GM18907 (cell line): Measurements from ENCODE around the gene GPR61.

Experiments
- ATAC-seq: cut with Tn5 transposase; IDR thresholded peaks from one replicate; pipeline ENCODE4 v1.9.1; 2021; ENCODE audit warnings: mild to moderate bottlenecking, moderate library complexity; ENCODE audit not compliant: unreplicated experiment

The GPR61 gene

GRCh38 chr1:109566982-109567381 lies 27.3 kb downstream of the GPR61 start:
- ATAC-seq, result no peak

- ATAC-seq, result no peak
Measured at GRCh38 chr1:109567877-109568672, 28.4 kb downstream of the GPR61 start.

GRCh38 chr1:109569323-109569722 lies 29.7 kb downstream of the GPR61 start:
- no peak for ATAC-seq

- ATAC-seq, result no peak
Measured at GRCh38 chr1:109570414-109570813, 30.7 kb downstream of the GPR61 start.

- no peak for ATAC-seq
Measured at GRCh38 chr1:109573785-109574184, 34.1 kb downstream of the GPR61 start.

GRCh38 chr1:109578947-109579443 lies 39.3 kb downstream of the GPR61 start:
- no peak for ATAC-seq

GRCh38 chr1:109579491-109579890 lies 39.8 kb downstream of the GPR61 start:
- ATAC-seq, result no peak

- no peak for ATAC-seq
Measured at GRCh38 chr1:109582021-109582420, 42.3 kb downstream of the GPR61 start.

GRCh38 chr1:109584766-109585165 lies 45.1 kb downstream of the GPR61 start:
- no peak for ATAC-seq

- ATAC-seq, result no peak
Measured at GRCh38 chr1:109586055-109586454, 46.4 kb downstream of the GPR61 start.

- no peak for ATAC-seq
Measured at GRCh38 chr1:109589177-109589576, 49.5 kb downstream of the GPR61 start.

- ATAC-seq, result no peak
Measured at GRCh38 chr1:109589679-109590078, 50.0 kb downstream of the GPR61 start.

GRCh38 chr1:109592916-109593315 lies 53.2 kb downstream of the GPR61 start:
- no peak for ATAC-seq

- no peak for ATAC-seq
Measured at GRCh38 chr1:109595531-109595930, 55.9 kb downstream of the GPR61 start.
